ENCODE data around the gene MTRF1.

The MTRF1 gene

DNA sequence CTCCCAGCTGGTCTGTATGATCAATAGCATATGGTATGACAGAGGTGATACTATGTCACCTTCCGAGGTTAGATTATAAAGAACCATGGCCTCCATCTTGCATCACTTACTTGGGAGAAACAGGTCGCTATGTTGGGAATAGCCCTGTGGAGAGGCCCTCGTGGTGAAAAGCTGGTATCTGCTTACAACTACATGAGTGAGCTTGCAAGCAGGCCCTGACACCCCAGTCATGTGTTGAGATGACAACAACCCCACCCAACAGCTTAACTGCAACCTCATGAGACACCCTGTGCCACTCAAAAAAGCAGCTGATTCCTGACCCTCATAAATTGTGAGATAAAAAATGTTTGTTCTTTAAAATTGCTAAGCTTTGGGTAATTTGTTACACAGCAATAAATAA is 18.8 kb downstream of the MTRF1 start:
- H3K4me1 ChIP-seq: peaks cover 0 to 5% (median 0%) of the 10 kb centered on the region in 4 donors
- no peaks in the 10 kb centered on the region for H3K9me3 ChIP-seq
- TF ChIP-seq, protein P1, sequence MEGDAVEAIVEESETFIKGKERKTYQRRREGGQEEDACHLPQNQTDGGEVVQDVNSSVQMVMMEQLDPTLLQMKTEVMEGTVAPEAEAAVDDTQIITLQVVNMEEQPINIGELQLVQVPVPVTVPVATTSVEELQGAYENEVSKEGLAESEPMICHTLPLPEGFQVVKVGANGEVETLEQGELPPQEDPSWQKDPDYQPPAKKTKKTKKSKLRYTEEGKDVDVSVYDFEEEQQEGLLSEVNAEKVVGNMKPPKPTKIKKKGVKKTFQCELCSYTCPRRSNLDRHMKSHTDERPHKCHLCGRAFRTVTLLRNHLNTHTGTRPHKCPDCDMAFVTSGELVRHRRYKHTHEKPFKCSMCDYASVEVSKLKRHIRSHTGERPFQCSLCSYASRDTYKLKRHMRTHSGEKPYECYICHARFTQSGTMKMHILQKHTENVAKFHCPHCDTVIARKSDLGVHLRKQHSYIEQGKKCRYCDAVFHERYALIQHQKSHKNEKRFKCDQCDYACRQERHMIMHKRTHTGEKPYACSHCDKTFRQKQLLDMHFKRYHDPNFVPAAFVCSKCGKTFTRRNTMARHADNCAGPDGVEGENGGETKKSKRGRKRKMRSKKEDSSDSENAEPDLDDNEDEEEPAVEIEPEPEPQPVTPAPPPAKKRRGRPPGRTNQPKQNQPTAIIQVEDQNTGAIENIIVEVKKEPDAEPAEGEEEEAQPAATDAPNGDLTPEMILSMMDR (IDR thresholded peaks at IDR 0.05): no peak
- H3K27ac ChIP-seq: no peak overlapping the region
- peaks cover 5 to 22% (median 5%) of the 10 kb centered on the region in 3 donors for H3K36me3 ChIP-seq
- intact Hi-C loops (cut with DNase I; ENCODE audit: low total_unique reads): no loop called here
- DNase-seq: no peak
- no peak overlapping the region for H3K4me3 ChIP-seq
- H3K27me3 ChIP-seq: no peaks in the 10 kb centered on the region

DNA sequence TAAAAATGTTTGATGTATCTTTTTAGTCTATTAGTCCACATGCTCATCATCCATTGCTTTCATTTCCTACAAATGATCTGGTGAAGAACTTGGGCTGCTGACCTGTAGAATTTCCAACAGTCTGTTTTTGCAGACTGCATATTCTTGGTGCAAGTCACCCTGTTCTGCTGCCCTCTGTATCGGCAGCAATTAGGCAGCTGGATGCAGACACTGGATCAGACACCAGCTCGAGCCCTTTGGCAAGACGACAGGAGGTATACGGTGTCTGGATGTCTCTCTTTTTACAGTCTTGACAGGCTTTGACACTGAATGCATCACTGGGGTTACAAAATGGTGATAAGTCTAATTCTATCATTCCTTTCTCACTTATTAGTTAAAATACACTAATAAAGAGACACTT is 21.8 kb downstream of the MTRF1 start:
- TF ChIP-seq, protein P1 (IDR thresholded peaks at IDR 0.05): no peak
- intact Hi-C loops (cut with DNase I; ENCODE audit: low total_unique reads): no loop called here
- H3K27me3 ChIP-seq: no peaks in the 10 kb centered on the region
- DNase-seq: no peak
- no peaks in the 10 kb centered on the region for H3K9me3 ChIP-seq
- no peak overlapping the region for H3K27ac ChIP-seq
- H3K4me3 ChIP-seq: no peak overlapping the region
- peaks cover 5 to 23% (median 14%) of the 10 kb centered on the region in 3 donors for H3K36me3 ChIP-seq
- H3K4me1 ChIP-seq: peaks cover 0 to 5% (median 0%) of the 10 kb centered on the region in 4 donors

DNA sequence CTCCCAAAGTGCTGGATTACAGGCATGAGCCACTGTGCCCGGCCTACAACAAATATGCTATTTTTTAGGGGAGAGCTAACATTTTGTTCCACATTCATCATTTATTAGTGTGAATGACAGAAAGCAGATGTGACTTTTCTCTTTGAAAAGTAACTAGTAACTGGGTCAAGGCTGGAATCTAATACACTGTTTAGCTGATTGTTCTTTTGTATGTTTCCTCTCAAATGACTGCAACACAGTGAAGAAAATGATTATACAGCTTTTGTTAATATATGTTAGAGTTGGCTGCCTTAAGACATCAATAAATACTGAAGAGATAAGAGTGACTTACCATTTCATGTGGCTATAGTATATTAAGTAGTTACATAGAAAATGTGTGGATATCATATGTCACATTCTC is 27.0 kb downstream of the MTRF1 start:
- no peak overlapping the region for H3K27ac ChIP-seq
- TF ChIP-seq, protein P1 (IDR thresholded peaks at IDR 0.05): no peak
- intact Hi-C loops (cut with DNase I; ENCODE audit: low total_unique reads): no loop called here

DNA sequence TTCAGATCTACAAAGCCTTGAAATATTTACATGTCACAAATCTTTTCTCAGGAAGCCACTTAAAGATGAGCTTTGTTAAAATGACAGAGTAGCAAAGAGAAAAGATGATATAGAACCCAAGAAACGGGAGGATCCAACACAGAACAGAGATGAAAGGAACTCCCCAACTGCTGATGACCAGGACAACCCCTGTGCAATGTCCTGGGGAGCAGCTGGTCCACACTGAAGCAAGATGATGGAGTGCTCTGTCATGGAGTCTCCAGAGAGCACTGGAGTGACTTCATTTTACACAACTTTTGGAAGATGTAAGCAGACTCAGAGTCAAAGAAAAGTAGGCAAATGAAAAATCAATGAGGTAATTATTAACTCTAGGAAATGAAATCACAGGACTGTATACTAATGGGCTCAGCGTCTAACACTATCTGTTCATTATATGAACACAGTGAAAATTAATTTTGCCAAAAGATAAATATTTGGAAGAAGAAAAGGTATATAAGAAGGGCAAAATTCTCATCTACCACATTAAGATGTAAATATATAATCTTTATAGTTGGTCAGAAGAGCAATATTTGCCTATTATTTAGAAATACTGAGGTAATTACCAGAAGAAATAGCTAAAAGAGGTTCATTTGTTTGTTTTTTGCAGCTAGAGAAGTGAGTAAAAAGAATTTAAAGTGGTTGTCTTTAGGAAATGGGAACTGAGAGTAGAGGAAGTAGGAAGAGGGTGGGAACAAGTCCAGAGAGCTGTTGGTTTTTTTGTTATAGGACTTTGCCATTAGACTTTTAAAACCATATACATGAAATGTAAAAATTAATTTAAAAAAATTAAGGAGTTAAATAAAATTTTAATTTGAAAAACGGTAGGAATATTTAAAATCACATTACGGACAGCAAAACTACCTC is 30.5 kb downstream of the MTRF1 start:
- TF ChIP-seq, protein P1 (IDR thresholded peaks at IDR 0.05): no peak
- H3K27ac ChIP-seq: no peak overlapping the region
- no peaks in the 10 kb centered on the region for H3K27me3 ChIP-seq
- no peak overlapping the region for H3K4me3 ChIP-seq
- peaks cover 9 to 17% (median 14%) of the 10 kb centered on the region in 3 donors for H3K36me3 ChIP-seq
- intact Hi-C loops (cut with DNase I; ENCODE audit: low total_unique reads): no loop called here
- no peak for DNase-seq
- no peaks in the 10 kb centered on the region for H3K9me3 ChIP-seq
- H3K4me1 ChIP-seq: no peaks in the 10 kb centered on the region

More for the DNA sequence above, 27.0 kb downstream of the MTRF1 start:
- no peaks in the 10 kb centered on the region for H3K9me3 ChIP-seq
- no peak overlapping the region for H3K4me3 ChIP-seq
- H3K36me3 ChIP-seq: peaks cover 14 to 28% (median 15%) of the 10 kb centered on the region in 3 donors
- H3K27me3 ChIP-seq: no peaks in the 10 kb centered on the region
- no peak for DNase-seq
- H3K4me1 ChIP-seq: no peaks in the 10 kb centered on the region

DNA sequence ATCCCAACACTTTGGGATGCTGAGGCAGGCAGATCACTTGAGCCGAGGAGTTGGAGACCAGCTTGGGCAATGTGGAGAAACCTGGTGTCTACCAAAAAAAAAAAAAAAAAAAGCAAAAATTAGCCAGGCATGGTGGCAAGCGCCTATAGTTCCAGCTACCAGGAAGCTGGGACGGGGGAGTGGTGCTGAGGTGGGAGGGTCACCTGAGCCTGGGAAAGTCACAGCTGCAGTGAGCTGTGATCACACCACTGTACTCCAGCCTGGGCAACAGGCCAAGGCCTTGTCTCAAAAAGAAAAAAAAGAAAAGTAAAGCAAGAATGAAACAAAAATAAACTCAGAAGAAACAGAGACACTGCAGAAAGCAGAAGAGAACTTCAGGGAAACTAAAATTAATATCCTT is 31.6 kb downstream of the MTRF1 start:
- no peaks in the 10 kb centered on the region for H3K27me3 ChIP-seq
- DNase-seq: no peak
- TF ChIP-seq, protein P1 (IDR thresholded peaks at IDR 0.05): no peak
- intact Hi-C loops (cut with DNase I; ENCODE audit: low total_unique reads): no loop called here
- peaks cover 9 to 18% (median 14%) of the 10 kb centered on the region in 3 donors for H3K36me3 ChIP-seq
- H3K27ac ChIP-seq: no peak overlapping the region
- H3K9me3 ChIP-seq: no peaks in the 10 kb centered on the region
- no peak overlapping the region for H3K4me3 ChIP-seq
- H3K4me1 ChIP-seq: no peaks in the 10 kb centered on the region
